Activated T-cell treated with anti-CD3 and anti-CD28 coated beads for 1 hour (primary cell): Measurements from ENCODE around the gene ZNF57.
"Not testable (repeated sequence)": the region's sequence is repeated elsewhere in the genome, so short reads cannot be mapped to it uniquely, and the experiment has no call there.

ENCODE experiments used
- DNase-seq: peaks from one replicate; pipeline ENCODE4 v3.0.0-alpha.2; 2020; ENCODE audit warnings: low read depth

The ZNF57 gene

DNA sequence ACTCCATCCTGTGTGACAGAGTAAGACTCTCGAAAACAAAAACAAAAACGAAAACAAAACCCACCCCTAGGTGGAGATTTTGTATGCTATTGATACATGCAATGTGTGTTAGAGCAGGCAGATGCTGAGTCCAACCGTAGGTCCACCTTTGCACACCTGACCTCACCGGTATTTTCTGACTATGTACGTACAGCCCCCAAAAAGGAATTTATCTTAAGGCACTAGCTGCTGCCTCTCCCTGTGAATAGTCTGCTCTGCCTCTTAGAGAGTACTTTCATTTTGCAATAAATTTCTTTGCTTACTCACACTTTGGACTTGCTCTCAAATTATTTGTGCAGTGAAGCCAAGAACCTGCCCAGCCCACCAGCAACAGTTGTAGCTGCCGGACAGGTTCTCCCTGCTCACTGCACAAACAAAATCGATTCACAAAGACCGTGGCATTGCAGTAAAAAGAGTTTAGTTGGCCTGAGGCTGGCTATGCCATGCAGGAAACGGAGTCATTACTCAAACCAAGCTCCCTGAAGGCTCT, 52.3 kb downstream of the ZNF57 start:
- DNase-seq, result no peak

DNA sequence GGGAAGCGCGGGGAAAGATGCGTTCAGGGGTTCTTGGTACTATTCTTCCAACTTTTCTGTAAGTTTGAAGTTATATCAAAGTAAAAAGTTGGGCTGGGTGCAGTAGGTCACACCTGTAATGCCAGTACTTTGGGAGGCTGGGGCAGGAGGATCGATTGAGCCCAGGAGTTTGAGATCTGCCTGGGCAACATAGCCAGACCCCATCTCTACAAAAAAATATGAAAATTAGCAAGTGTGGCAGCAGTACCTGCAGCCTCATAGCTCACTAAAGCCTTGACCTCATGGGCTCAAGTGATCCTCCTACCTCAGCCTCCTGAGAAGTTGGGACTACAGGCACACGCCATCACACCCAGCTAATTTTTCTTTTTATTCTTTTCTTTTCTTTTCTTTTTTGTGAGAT, 56.4 kb downstream of the ZNF57 start:
- DNase-seq, result no peak

DNA sequence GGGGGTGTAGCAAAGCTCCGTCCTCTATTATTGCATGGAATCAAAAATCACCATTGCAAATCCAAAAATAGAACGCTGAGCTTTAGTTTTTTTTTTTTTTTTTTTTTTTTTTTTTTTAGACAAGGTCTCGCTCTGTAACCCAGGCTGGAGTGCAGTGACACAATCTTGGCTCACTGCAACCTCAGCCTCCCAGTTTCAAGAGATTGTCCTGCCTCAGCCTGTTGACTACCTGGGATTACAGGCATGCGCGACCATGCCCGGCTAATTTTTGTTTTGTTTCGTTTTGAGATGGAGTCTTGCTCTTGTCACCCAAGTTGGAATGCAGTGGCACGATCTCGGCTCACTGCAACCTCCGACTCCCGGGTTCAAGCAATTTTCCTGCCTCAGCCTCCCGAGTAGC, 59.4 kb downstream of the ZNF57 start:
- no peak for DNase-seq

GRCh38 chr19:2962018-2962670, 61.4 kb downstream of the ZNF57 start:
- DNase-seq, result peak; percentile 11

DNA sequence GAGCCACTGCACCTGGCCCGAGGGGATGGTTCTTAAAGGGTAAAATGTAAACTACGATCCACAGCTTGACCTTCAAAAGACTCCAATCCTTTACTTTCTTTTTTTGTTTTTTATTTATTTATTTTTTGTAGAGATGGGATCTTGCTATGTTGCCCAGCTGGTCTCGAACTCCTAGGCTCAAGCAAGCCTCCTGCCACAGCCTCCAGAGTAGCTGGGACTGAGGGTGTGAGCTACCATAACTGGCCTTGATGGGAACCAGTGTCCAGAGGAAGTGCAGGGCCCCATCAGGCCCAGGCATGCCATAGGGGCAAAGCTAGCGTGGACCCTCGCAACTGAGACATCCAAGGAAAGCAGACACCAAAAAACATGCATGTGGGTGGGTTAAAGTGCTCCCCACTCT, 62.4 kb downstream of the ZNF57 start:
- DNase-seq, result no peak

GRCh38 chr19:2963631-2964030, 62.9 kb downstream of the ZNF57 start:
- not testable (repeated sequence) for DNase-seq

- DNase-seq, result no peak
Observed at GRCh38 chr19:2964874-2965273, 64.1 kb downstream of the ZNF57 start.

DNA sequence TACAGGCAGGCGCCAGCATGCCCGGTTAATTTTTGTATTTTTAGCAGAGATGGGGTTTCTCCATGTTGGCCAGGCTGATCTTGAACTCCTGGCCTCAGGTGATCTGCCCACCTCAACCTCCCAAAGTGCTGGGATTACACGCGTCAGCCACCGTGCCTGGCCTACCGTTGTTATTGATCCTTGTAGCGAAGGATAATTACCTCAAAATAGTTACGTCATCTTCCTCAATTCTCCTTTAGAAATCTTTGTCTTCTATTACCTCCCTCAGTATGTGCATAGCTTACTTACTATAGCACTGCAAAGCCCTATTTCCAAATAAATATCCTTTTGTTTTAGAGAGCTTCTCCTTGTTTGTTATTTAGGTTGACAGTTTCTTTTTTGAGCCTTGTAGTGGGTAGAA, 67.2 kb downstream of the ZNF57 start:
- DNase-seq, result no peak
